Caco-2 (cell line): Measurements from ENCODE around the gene FHDC1. TPM values are rescaled to one million over a fixed set of nuclear protein-coding genes. Genes with fewer than 3 reads are reported as not detected.

Experiments used
- BruUV-seq: library from RNA; stranded (reverse); fragments of 400-500 nt; replicated peaks from 2 replicates; lab custom pipeline; 2021; lab: Mats Ljungman, UMichigan
- CTCF ChIA-PET: fragments of 300-600 bp; sonication (Branson Sonifier 250); formaldehyde crosslinking; loops from one replicate; lab custom pipeline; 2022; ENCODE audit warnings: antibody characterized with exemption; lab: Charles Lee
- POLR2A ChIA-PET: fragments of 300-600 bp; sonication (Branson Sonifier 250); formaldehyde crosslinking; loops from one replicate; lab custom pipeline; 2022; ENCODE audit warnings: antibody characterized with exemption; lab: Charles Lee
- DNase-seq, 2 experiments: peaks; one replicate each; pipeline versions ENCODE4 v3.0.0 to v3.0.0-alpha.2; 2020 to 2022
- H3K27me3 ChIP-seq: replicated peaks from 2 replicates; pipeline ENCODE4 v1.6.0; 2011; ENCODE audit warnings: low read length; ENCODE audit not compliant: control insufficient read depth, insufficient read depth
- H3K36me3 ChIP-seq: 2 replicates; pipeline ENCODE4 v1.5.1; 2011; ENCODE audit warnings: low read length; ENCODE audit not compliant: control insufficient read depth, insufficient read depth
- H3K4me1 ChIP-seq: fragments of 250-450 bp; sonication (Bioruptor Pico); 2 replicates; pipeline ENCODE4 v1.5.1; 2020; ENCODE audit warnings: mild to moderate bottlenecking
- H3K4me3 ChIP-seq: 2 replicates; pipeline ENCODE4 v1.5.1; 2011; ENCODE audit warnings: low read depth, mild to moderate bottlenecking, control low read depth, low read length
- H3K9me3 ChIP-seq: fragments of 250-450 bp; sonication (Bioruptor Pico); 2 replicates; pipeline ENCODE4 v1.5.1; 2020; ENCODE audit warnings: mild to moderate bottlenecking, moderate library complexity
- H3K27ac Mint-ChIP-seq: one replicate; pipeline ENCODE4 v1.8.0; 2022; ENCODE audit warnings: mixed read lengths; ENCODE audit not compliant: unreplicated experiment
- H3K27me3 Mint-ChIP-seq: one replicate; pipeline ENCODE4 v1.8.0; 2022; ENCODE audit warnings: mixed read lengths; ENCODE audit not compliant: insufficient read depth, unreplicated experiment
- H3K36me3 Mint-ChIP-seq: one replicate; pipeline ENCODE4 v1.8.0; 2022; ENCODE audit warnings: mild to moderate bottlenecking, mixed read lengths; ENCODE audit not compliant: insufficient read depth, unreplicated experiment
- H3K4me1 Mint-ChIP-seq: one replicate; pipeline ENCODE4 v1.8.0; 2022; ENCODE audit warnings: low read depth, mixed read lengths; ENCODE audit not compliant: unreplicated experiment
- H3K4me3 Mint-ChIP-seq: one replicate; pipeline ENCODE4 v1.8.0; 2022; ENCODE audit warnings: mild to moderate bottlenecking, moderate library complexity, mixed read lengths; ENCODE audit not compliant: unreplicated experiment
- H3K9me3 Mint-ChIP-seq: one replicate; pipeline ENCODE4 v1.8.0; 2022; ENCODE audit warnings: mixed read lengths; ENCODE audit not compliant: unreplicated experiment
- intact Hi-C: fragments of 100-400 bp; cut with micrococcal nuclease; formaldehyde crosslinking; loops from one replicate; pipeline ENCODE4 v1.10.0; 2022; ENCODE audit not compliant: unreplicated experiment
- total RNA-seq: library from RNA; stranded (reverse); gene quantifications from 2 replicates; pipeline ENCODE4 v1.2.3, GENCODE V29; 2022
- TF ChIP-seq, protein P1 (sequence below), 2 experiments: fragments of 200-600 bp in 1 of 2; IDR thresholded peaks; 1 replicate in 1 of 2; 2 replicates in 1 of 2; pipeline versions ENCODE4 v1.5.1 to v1.8.0; 2011 to 2022; ENCODE audit warnings: antibody characterized with exemption in 1 of 2, control low read depth in 1 of 2, inconsistent platforms in 1 of 2, low read depth in 1 of 2, low read length in 1 of 2, mild to moderate bottlenecking in 1 of 2, moderate library complexity in 1 of 2; ENCODE audit not compliant: insufficient read depth in 1 of 2, severe bottlenecking in 1 of 2, unreplicated experiment in 1 of 2

Gene FHDC1
- total RNA-seq, 1 experiment from 2014 or later = 1.4 TPM

GRCh38 chr4:152951348-152951747 lies 15.2 kb downstream of the FHDC1 start:
- Histone ChIP-seq H3K27me3 (no peaks in the 10 kb centered on the region), H3K9me3 (no peaks in the 10 kb centered on the region), H3K4me3 (no peak overlapping the region), H3K36me3 (no peaks in the 10 kb centered on the region), H3K4me1 (no peaks in the 10 kb centered on the region)
- POLR2A ChIA-PET = no interaction called here
- CTCF ChIA-PET = no interaction called here
- no peaks in the 10 kb centered on the region for H3K27me3 Mint-ChIP-seq
- peaks cover 11% of the 10 kb centered on the region for H3K4me1 Mint-ChIP-seq
- H3K4me3 Mint-ChIP-seq = peak overlapping the region; percentile 27
- TF ChIP-seq, protein P1, sequence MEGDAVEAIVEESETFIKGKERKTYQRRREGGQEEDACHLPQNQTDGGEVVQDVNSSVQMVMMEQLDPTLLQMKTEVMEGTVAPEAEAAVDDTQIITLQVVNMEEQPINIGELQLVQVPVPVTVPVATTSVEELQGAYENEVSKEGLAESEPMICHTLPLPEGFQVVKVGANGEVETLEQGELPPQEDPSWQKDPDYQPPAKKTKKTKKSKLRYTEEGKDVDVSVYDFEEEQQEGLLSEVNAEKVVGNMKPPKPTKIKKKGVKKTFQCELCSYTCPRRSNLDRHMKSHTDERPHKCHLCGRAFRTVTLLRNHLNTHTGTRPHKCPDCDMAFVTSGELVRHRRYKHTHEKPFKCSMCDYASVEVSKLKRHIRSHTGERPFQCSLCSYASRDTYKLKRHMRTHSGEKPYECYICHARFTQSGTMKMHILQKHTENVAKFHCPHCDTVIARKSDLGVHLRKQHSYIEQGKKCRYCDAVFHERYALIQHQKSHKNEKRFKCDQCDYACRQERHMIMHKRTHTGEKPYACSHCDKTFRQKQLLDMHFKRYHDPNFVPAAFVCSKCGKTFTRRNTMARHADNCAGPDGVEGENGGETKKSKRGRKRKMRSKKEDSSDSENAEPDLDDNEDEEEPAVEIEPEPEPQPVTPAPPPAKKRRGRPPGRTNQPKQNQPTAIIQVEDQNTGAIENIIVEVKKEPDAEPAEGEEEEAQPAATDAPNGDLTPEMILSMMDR (IDR thresholded peaks at IDR 0.05; ENCODE audit: insufficient read depth in 1 of 2, low read depth in 1 of 2, low read length in 1 of 2, severe bottlenecking in 1 of 2, unreplicated experiment in 1 of 2) = no peak
- peak in 1 of 2 experiments; percentile 25 for DNase-seq
- no peaks in the 10 kb centered on the region for H3K36me3 Mint-ChIP-seq
- BruUV-seq = no TSS peak
- no peak overlapping the region for H3K27ac Mint-ChIP-seq
- no peaks in the 10 kb centered on the region for H3K9me3 Mint-ChIP-seq
- intact Hi-C loops = loop anchor here (1.0 kb wide), 1 partner anchor 15 kb away; the partner anchor contains the start of gene FHDC1

DNA sequence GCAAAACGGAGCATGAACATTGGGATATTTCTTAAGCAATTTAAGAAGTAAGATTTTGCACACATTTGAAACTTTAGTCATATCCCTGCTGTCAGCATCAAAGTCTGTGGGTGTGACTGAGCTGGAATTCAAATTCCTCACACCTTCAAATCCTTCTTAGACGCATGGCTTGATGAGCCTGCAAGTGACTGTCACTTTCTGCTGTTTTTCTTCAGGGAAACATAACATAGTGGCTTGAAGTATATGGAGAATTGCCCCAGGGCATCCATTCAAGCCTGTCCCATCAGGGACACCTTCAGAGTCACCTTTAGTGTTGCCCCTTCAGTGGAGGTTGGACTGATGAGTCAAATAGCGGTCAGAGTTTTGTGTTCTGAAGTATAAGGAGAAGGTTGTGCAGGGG lies 17.4 kb downstream of the FHDC1 start:
- CTCF ChIA-PET = no interaction called here
- no peaks in the 10 kb centered on the region for H3K27me3 Mint-ChIP-seq
- no peaks in the 10 kb centered on the region for H3K9me3 ChIP-seq
- DNase-seq = no peak
- intact Hi-C loops = no loop called here
- H3K27me3 ChIP-seq = no peaks in the 10 kb centered on the region
- H3K27ac Mint-ChIP-seq = no peak overlapping the region
- POLR2A ChIA-PET = no interaction called here
- peaks cover 16% of the 10 kb centered on the region for H3K4me1 ChIP-seq
- no TSS peak for BruUV-seq
- no peaks in the 10 kb centered on the region for H3K9me3 Mint-ChIP-seq
- no peaks in the 10 kb centered on the region for H3K36me3 Mint-ChIP-seq
- no peaks in the 10 kb centered on the region for H3K36me3 ChIP-seq
- H3K4me1 Mint-ChIP-seq = peaks cover 33% of the 10 kb centered on the region
- TF ChIP-seq, protein P1 (IDR thresholded peaks at IDR 0.05; ENCODE audit: insufficient read depth in 1 of 2, low read depth in 1 of 2, low read length in 1 of 2, severe bottlenecking in 1 of 2, unreplicated experiment in 1 of 2) = no peak
- no peak overlapping the region for H3K4me3 ChIP-seq
- H3K4me3 Mint-ChIP-seq = no peak overlapping the region

DNA sequence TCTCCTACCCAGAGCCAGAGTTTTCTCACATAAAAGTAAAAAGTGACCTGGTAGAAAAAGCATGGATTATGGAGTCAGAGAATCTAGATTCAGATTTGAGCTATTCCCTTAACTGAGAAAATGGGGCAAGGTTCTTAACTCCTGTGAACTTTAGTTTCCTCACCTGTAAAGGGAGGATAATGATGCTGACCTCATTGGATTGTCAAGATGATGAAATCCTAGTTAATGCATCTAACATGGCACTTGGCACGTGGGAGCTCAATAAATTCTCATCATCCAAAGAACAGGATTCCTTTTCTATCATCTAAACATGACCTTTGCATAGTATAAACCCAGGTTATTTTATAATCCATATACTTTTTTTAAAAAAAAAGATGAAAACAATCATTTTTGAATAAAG lies 18.6 kb downstream of the FHDC1 start:
- ChIA-PET CTCF (no interaction called here), POLR2A (no interaction called here)
- Mint-ChIP-seq H3K27ac (no peak overlapping the region), H3K36me3 (no peaks in the 10 kb centered on the region), H3K27me3 (no peaks in the 10 kb centered on the region), H3K4me1 (peaks cover 34% of the 10 kb centered on the region), H3K9me3 (no peaks in the 10 kb centered on the region), H3K4me3 (no peak overlapping the region)
- BruUV-seq = no TSS peak
- Histone ChIP-seq H3K4me1 (peaks cover 16% of the 10 kb centered on the region), H3K36me3 (no peaks in the 10 kb centered on the region), H3K4me3 (no peak overlapping the region), H3K9me3 (no peaks in the 10 kb centered on the region), H3K27me3 (no peaks in the 10 kb centered on the region)
- no peak for DNase-seq
- intact Hi-C loops = no loop called here
- TF ChIP-seq, protein P1 (IDR thresholded peaks at IDR 0.05; ENCODE audit: insufficient read depth in 1 of 2, low read depth in 1 of 2, low read length in 1 of 2, severe bottlenecking in 1 of 2, unreplicated experiment in 1 of 2) = no peak
